Common myeloid progenitor, CD34-positive (primary cell): Measurements from ENCODE around the gene HOXD10.

ENCODE experiments used
- CTCF ChIA-PET: fragments of 350-600 bp; sonication (Branson Sonifier 250); formaldehyde crosslinking; loops from one replicate; lab custom pipeline; 2021; ENCODE audit warnings: antibody characterized with exemption; lab: Charles Lee
- POLR2A ChIA-PET: fragments of 350-600 bp; sonication (Branson Sonifier 250); formaldehyde crosslinking; loops from one replicate; lab custom pipeline; 2021; ENCODE audit warnings: antibody characterized with exemption; lab: Charles Lee
- DNase-seq, 3 donors: peaks; one replicate each; pipeline versions ENCODE4 v3.0.0 to v3.0.0-alpha.2; 2013
- H3K27ac ChIP-seq, 2 experiments: 1 replicate in 1 of 2; 2 replicates in 1 of 2; pipeline ENCODE4 v1.7.0; 2013; ENCODE audit warnings: inconsistent platforms in 2 of 2, low read length in 2 of 2, mild to moderate bottlenecking in 2 of 2, low read depth in 1 of 2, moderate library complexity in 1 of 2; ENCODE audit not compliant: severe bottlenecking in 2 of 2, insufficient read depth in 1 of 2, poor library complexity in 1 of 2
- H3K27me3 ChIP-seq, 5 experiments: replicated peaks in 2 of 5; 1 replicate in 3 of 5; 2 replicates in 2 of 5; pipeline versions ENCODE4 v1.6.1 to v1.7.0; 2013; ENCODE audit warnings: low read length in 4 of 5, mild to moderate bottlenecking in 2 of 5, moderate library complexity in 2 of 5, inconsistent platforms in 1 of 5; ENCODE audit not compliant: insufficient read depth in 5 of 5, control insufficient read depth in 4 of 5
- H3K36me3 ChIP-seq, 4 experiments: 1 replicate in 2 of 4; 2 replicates in 2 of 4; pipeline versions ENCODE4 v1.6.1 to v1.7.0; 2013; ENCODE audit warnings: low read length in 3 of 4, control low read depth in 1 of 4, mild to moderate bottlenecking in 1 of 4; ENCODE audit not compliant: control insufficient read depth in 4 of 4, insufficient read depth in 4 of 4
- H3K4me1 ChIP-seq, 4 experiments: 1 replicate in 3 of 4; 2 replicates in 1 of 4; pipeline versions ENCODE4 v1.6.1 to v1.7.1; 2013; ENCODE audit warnings: low read length in 3 of 4, mild to moderate bottlenecking in 3 of 4, control low read depth in 1 of 4, inconsistent platforms in 1 of 4, moderate library complexity in 1 of 4; ENCODE audit not compliant: control insufficient read depth in 4 of 4, insufficient read depth in 4 of 4; ENCODE audit errors: control extremely low read depth in 1 of 4
- H3K4me3 ChIP-seq, 7 experiments: 1 replicate in 4 of 7; 2 replicates in 3 of 7; pipeline versions ENCODE4 v1.5.1 to v1.7.0; 2013; ENCODE audit warnings: mild to moderate bottlenecking in 7 of 7, low read length in 6 of 7, moderate library complexity in 6 of 7, inconsistent platforms in 2 of 7, low read depth in 2 of 7, control low read depth in 1 of 7; ENCODE audit not compliant: insufficient read depth in 4 of 7, control insufficient read depth in 1 of 7; ENCODE audit errors: extremely low read depth in 1 of 7
- H3K9me3 ChIP-seq, 5 experiments: 1 replicate in 4 of 5; 2 replicates in 1 of 5; pipeline versions ENCODE4 v1.6.1 to v1.7.1; 2013; ENCODE audit warnings: low read length in 4 of 5, mild to moderate bottlenecking in 2 of 5, inconsistent platforms in 1 of 5, low read depth in 1 of 5, moderate library complexity in 1 of 5; ENCODE audit not compliant: control insufficient read depth in 4 of 5, insufficient read depth in 2 of 5; ENCODE audit errors: control extremely low read depth in 1 of 5
- WGBS: methylation state at CpG from one replicate; pipeline ENCODE4 v1.1.5; 2013; ENCODE audit not compliant: insufficient coverage; 5-methylcytosine and 5-hydroxymethylcytosine counted together

HOXD10 gene

DNA sequence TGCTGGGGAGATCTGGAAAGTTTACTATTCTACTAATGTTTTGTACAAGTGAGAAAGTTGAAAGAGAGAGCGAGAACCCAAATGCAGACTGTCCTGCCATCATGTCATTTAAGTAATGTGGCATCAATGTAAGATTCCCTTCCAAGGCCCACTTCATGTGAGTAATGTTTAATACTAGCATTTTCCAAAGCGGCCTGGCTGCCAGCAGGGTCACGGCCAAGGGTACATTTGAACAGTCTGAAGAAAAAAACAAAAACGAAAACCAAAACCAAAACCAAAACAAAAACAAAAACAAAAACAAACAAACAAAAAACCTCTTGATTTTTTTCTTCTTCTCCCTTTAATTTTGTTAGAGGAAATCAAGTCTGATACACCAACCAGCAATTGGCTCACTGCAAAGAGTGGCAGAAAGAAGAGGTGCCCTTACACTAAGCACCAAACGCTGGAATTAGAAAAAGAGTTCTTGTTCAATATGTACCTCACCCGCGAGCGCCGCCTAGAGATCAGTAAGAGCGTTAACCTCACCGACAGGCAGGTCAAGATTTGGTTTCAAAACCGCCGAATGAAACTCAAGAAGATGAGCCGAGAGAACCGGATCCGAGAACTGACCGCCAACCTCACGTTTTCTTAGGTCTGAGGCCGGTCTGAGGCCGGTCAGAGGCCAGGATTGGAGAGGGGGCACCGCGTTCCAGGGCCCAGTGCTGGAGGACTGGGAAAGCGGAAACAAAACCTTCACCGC, 2.2 kb downstream of the HOXD10 start:
- H3K36me3 ChIP-seq: no peaks in the 10 kb centered on the region
- peak; percentile 63 to 78 (median 77) for DNase-seq
- no peak overlapping the region for H3K4me3 ChIP-seq
- H3K27me3 ChIP-seq: peaks cover 16 to 100% (median 73%) of the 10 kb centered on the region in 5 experiments
- H3K9me3 ChIP-seq: peaks cover 0 to 12% (median 0%) of the 10 kb centered on the region in 5 experiments
- H3K4me1 ChIP-seq: peaks cover 0 to 12% (median 10%) of the 10 kb centered on the region in 4 experiments
- 8% methylated on average over 16 of the region's 24 CpGs for WGBS
- POLR2A ChIA-PET: no interaction called here
- H3K27ac ChIP-seq: no peak overlapping the region
- CTCF ChIA-PET: no interaction called here

DNA sequence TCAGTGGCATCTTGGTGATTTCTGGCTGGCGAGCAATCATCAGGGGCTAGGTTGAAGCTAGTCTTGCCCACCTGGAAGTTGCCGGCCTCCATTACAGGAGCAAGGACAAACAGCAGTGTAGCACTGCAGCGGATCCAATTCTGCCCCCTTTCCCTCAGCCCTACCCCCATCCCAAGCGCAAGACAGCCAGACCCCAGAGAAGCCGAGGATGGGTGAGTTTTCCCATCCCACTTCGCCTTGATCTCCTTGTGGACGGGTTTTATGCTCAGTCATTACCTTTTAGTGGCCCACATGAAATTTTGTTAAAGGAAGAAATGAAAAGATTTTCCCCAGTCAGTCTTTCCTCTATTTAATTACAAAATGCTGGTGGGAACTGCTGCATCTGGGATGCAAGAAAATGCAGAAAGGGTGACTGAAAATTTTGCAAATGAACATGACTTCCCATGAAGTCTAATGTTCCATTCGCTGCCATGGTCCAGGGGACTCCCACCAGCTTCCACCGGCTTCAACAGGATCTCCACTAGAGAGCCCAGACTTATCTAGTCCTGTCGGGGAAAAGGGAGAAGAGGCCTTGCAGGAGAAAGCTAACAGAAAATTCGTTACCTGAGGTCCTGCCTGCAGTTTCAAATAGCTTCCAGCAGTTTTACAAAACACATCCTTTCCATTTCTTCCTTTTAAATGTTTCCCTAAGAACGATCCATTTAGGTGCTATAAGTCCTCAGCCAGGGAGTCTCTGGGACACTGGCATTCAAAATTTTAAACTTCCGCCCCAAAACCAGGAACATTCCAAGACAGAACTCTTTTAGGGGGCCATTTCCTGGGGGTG, 4.0 kb downstream of the HOXD10 start:
- POLR2A ChIA-PET: interaction anchor here (0.9 kb wide), 1 partner anchor 9 kb away, joined by 3 read pairs; no protein-coding TSS in a partner anchor
- WGBS: 11% methylated on average over 7 of the region's 13 CpGs
- Histone ChIP-seq H3K4me3 (no peak overlapping the region), H3K27me3 (peaks cover 12 to 100% (median 72%) of the 10 kb centered on the region in 5 experiments), H3K27ac (no peak overlapping the region), H3K36me3 (no peaks in the 10 kb centered on the region), H3K4me1 (peaks cover 0 to 12% (median 10%) of the 10 kb centered on the region in 4 experiments), H3K9me3 (peaks cover 0 to 9% (median 0%) of the 10 kb centered on the region in 5 experiments)
- CTCF ChIA-PET: interaction anchor here (0.7 to 5.2 kb wide), 11 partner anchors 7 to 531 kb away, joined by 3 to 26 read pairs (median 5); no protein-coding TSS in a partner anchor
- no peak for DNase-seq

DNA sequence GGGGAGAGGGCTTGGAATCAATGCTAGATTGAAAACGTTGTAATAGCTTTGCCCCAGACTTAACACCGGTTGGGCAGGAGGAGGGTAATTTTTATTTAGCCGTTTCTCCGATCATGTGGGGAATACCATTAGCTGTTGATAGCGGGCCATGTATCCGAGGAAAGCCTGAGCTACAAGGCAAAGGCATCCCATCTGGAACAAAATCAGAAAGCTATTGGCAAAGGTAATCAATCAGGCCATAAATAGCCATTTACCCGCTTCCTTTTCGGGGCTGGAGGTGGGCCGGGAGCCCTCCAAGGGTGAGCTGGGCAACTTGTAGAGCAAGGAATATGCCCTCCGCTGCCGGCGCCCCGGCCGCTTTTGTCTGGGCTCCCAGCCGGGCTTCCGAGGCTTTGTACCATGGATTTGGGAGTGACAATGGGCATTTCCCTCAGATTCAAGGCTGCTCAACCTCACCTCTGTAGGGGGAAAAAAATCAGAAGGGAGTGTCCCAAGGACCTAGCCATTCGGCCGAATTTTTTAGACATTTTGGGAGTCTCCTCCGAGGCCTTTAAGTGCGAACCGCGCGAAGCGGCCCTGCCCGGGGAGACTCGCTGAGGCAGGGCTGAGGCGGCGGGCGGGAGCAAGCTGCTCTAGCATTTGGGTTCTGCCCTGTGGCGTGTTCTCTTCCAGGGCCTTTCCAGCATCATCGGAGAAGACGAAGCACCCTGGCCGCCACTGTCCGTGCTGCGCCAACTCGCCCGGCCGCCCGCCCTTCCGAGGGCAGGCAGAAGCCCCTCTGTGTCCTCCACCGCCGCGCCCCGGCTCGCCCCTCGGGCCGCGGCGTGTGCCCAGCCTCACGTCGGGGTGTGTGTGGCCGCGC, 4.8 kb downstream of the HOXD10 start:
- peaks cover 0 to 9% (median 0%) of the 10 kb centered on the region in 5 experiments for H3K9me3 ChIP-seq
- peaks cover 0 to 12% (median 10%) of the 10 kb centered on the region in 4 experiments for H3K4me1 ChIP-seq
- CTCF ChIA-PET: interaction anchor here (1.0 to 5.2 kb wide), 9 partner anchors 8 to 531 kb away, joined by 3 to 26 read pairs (median 6); no protein-coding TSS in a partner anchor
- no peaks in the 10 kb centered on the region for H3K36me3 ChIP-seq
- POLR2A ChIA-PET: no interaction called here
- H3K27ac ChIP-seq: no peak overlapping the region
- H3K4me3 ChIP-seq: no peak overlapping the region
- 10% methylated on average over 45 of the region's 53 CpGs for WGBS
- DNase-seq: no peak
- peaks cover 18 to 100% (median 73%) of the 10 kb centered on the region in 5 experiments for H3K27me3 ChIP-seq

DNA sequence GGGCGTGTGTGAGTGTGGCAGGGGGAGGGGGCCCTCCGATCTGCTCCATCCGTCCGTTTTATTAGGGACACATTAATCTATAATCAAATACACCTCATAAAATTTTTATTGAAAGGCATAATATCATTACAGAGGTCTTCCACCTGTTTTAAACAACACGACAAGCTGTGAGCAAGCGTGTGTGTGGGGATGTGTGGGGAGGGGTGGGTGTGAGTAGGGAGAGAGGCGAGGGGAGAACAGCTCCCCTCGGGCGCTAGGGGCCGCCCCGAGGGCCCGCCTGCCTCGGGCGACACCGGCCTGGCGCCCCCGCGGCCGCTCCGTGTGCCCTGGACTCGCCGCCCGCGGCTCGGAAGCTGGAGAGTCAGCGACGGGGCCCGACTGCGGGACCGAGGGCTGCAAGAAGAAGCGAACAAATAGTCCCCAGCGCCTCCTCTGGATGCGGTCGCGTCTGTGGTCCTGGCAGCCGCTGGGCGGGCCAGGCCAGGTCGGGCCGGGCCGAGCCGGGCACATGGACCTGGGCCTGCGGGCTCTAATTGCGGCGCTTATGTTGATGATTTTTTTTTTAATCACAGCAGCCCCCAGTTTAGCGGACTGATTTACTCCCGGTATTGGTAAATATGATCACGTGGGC, 5.6 kb downstream of the HOXD10 start:
- CTCF ChIA-PET: interaction anchor here (0.6 to 5.2 kb wide), 7 partner anchors 10 to 1412 kb away, joined by 3 to 26 read pairs (median 5); no protein-coding TSS in a partner anchor
- Histone ChIP-seq H3K27ac (no peak overlapping the region), H3K36me3 (no peaks in the 10 kb centered on the region), H3K9me3 (peaks cover 0 to 3% (median 0%) of the 10 kb centered on the region in 5 experiments), H3K4me3 (peak overlapping the region in 3 of 7 experiments; percentile 19 to 50 (median 45)), H3K27me3 (peaks cover 18 to 99% (median 71%) of the 10 kb centered on the region in 5 experiments), H3K4me1 (peaks cover 0 to 12% (median 10%) of the 10 kb centered on the region in 4 experiments)
- 4% methylated on average over 40 of the region's 47 CpGs for WGBS
- POLR2A ChIA-PET: no interaction called here
- DNase-seq: no peak

DNA sequence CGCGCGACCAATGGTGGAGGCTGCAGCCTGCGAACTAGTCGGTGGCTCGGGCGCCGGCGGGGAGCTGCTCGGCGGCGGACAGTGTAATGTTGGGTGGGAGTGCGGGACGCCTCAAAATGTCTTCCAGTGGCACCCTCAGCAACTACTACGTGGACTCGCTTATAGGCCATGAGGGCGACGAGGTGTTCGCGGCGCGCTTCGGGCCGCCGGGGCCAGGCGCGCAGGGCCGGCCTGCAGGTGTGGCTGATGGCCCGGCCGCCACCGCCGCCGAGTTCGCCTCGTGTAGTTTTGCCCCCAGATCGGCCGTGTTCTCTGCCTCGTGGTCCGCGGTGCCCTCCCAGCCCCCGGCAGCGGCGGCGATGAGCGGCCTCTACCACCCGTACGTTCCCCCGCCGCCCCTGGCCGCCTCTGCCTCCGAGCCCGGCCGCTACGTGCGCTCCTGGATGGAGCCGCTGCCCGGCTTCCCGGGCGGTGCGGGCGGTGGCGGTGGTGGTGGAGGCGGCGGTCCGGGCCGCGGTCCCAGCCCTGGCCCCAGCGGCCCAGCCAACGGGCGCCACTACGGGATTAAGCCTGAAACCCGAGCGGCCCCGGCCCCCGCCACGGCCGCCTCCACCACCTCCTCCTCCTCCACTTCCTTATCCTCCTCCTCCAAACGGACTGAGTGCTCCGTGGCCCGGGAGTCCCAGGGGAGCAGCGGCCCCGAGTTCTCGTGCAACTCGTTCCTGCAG, 6.3 kb downstream of the HOXD10 start, which contains the start of gene HOXD9:
TSS of gene HOXD9 (plus strand) at position 37 of the 728 bp plus-strand sequence. CDS start at position 87, 50 bp downstream.
- H3K27me3 ChIP-seq: peaks cover 20 to 99% (median 73%) of the 10 kb centered on the region in 5 experiments
- ChIA-PET POLR2A (no interaction called here), CTCF (interaction anchor here (0.6 to 5.2 kb wide), 6 partner anchors 10 to 1411 kb away, joined by 3 to 26 read pairs (median 6); no protein-coding TSS in a partner anchor)
- DNase-seq: peak in 1 of 3 donors; percentile 60
- peaks cover 0 to 12% (median 10%) of the 10 kb centered on the region in 4 experiments for H3K4me1 ChIP-seq
- 1% methylated on average over 61 of the region's 84 CpGs for WGBS
- no peaks in the 10 kb centered on the region for H3K9me3 ChIP-seq
- peak within 1 kb of the TSS in 3 of 7 experiments; percentile 19 to 50 (median 45) for H3K4me3 ChIP-seq
- H3K27ac ChIP-seq: no peak within 1 kb of the TSS
- no peaks in the 10 kb centered on the region for H3K36me3 ChIP-seq
